SHP77 (cell line): ENCODE results near the gene ELFN1.
A peak's percentile ranks its signal among the peaks of the same experiment; 100 is the strongest.

Experiments used
- DNase-seq, 2 experiments: peaks; one replicate each; lab custom pipeline; 2025; lab: John Stamatoyannopoulos, UW

Gene ELFN1

DNA sequence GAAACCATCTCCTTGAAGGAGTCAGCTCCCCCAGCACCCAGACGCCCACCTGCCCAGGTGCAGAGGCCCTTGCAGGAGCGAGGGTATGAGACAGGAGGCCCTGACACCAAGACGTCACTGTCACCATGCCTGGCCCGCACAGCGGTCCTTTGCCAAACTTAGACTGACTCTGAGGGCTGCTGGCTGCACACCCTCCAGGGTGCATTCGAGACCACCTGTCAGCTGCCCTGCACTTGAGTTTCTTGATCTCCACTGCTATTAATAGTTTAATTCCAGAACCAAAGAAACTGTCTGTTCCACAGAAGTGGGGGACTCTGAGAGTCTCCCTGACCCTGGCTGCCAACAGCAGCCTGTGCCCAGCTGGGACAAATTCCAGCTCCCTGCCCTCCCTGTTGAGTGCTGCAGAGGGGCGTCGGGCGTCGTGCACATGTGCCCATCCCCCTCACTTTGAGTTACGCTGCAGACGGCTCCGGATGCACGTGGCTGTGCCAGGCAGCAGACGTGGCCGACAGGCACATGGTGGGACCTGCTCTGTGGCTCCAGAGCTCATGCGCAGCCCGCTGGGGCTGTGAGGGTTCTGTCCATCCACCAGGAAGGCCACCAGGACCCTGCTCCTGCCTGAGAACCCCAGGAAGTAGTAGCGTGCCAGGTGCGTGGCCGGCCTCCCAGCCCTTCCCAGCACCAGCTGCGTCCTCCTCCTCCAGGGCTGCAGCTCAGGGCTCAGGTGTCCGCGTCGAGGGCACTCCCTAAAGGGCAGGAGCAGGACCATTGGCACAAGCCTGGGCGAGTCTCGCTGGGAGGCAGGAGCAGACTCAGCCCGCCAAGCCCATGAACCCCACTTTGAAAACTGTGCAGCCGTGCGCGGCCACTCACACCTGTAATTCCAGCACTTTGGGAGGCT, 24.8 kb downstream of the ELFN1 start:
- DNase-seq, result peak in 1 of 2 experiments; percentile 45

GRCh38 chr7:1695800-1696454, 25.9 kb downstream of the ELFN1 start:
- no peak for DNase-seq

DNA sequence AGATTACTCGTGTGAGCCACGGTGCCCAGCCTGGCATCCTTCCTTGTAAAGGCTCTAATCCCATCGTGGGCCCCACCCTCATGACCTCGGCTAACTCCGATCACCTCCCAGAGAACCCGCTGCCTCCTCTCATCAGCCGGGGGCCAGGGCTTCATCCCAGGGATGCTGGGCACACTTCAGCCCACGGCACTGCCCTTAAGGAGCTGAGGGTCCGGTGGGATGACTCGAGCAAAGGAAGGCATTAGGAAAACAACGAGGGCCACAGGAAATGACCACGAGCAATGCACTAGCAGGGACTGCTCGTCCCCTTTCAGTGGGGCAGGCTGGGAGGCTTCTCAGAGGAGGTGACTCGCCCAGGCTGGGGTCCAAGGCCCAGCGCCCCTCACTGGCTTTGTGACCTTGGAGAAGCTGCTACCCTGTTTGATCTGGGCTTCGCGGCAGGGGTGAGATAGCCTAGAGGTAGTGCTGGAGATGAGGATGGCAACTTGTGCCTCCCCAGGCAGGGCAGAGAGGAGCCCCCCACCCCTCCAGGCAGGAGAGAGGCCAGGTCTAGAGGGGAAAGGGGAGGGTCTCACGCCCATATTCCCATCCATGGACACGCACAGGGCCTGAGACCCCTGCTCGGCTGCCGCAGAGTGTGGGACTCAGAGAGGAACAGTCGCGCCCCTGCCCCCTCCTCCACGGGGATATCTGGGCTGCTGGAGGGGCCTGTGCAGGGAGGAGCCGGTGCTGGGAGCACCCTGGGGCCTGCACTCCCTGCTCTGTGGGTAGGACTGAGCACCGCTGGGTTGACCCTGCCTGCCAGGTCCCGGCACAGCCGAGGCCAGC, 26.8 kb downstream of the ELFN1 start:
- DNase-seq, result no peak

GRCh38 chr7:1697499-1698125, 27.5 kb downstream of the ELFN1 start:
- DNase-seq, result no peak

DNA sequence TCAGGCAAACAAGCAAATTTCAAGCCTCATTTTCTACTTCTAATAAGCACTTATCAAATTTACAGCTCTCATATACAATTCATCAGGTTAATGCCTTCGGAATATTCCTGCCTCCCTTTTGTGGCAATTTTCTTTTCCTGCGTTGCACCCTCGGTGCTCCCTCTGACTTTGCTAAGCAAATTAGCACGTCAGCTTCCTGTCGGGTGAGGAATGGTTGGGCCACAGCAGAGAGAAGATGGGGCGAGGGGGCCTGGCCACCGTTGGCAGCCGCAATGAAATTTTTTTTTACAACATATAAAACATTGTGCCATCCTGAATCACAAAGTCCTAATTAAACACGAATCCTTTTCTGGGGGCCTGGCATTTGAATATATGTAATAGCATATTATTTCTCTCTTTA, 28.1 kb downstream of the ELFN1 start:
- no peak for DNase-seq

DNA sequence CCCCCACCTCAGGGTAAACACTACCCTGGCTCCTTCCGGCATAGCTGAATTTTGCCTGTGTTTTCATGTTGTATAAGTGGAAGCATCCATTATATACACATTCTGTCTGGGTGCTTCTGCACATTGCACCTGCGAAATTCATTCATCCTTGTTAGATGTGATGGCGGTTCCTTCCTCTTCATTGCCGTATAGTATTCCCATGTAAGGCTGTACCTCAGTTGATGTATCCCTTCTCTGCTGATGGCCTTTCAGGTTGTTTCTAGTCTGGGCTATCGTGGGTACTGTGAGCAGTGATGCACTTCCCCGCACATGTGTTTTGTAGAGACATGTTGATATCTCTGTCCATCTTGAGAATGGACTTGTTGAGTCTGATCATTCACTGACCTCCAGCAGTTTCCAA, 28.9 kb downstream of the ELFN1 start:
- DNase-seq, result no peak

DNA sequence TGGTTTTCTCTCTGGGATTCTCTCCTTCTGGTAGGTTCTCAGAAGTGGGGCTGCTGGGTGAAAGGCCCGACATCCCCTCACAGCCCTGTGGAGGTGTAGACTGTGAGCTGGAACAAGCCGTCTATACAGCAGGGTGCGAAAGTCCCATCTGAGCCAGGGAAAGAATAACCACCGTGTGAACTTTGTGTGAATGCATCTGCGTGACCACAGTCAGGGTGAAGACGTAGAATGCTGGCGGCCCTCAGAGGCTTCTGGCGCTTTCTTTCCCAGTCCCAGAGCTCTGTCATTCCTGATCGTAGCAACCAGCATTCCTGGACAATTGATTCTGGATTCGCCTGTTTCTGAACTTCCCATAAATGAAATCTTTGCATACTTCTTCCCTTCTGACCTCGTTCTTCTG, 30.0 kb downstream of the ELFN1 start:
- no peak for DNase-seq

DNA sequence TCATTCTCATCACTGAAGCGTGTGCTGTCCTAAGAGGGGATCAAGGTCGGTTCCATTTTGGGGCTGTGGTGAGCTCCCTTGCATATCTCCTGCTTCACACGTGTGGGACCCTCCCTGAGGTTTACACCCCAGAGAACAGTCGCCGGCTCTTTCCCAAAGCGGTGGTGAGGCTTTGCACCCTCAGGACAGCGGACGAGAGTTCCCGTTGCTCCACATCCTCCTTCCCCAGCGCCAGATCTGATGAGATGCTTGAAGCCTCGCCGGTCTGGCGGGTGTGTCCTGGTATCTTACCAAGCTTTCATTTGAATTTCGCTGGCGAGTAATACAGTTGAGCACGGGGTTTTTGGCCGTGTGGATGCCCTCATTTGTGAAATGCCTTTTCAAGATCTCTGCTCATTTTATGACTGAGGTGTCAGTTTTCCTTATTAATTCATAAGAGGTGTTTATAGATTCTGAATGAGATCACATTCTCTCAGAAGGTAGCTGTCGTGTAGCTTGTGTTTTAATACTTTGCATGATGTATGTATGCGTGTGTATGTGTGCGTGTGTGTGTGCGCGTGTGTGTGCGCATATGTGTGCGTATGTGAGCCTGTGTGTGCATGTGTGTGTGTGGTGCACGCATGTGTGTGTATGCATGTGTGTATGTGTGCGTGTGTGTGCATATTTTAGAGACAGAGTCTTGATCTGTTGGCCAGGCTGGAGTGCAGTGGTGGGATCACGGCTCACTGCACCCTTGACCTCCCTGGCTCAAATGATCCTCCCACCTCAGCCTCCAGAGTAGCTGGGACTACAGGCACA, 30.7 kb downstream of the ELFN1 start:
- DNase-seq, result no peak

DNA sequence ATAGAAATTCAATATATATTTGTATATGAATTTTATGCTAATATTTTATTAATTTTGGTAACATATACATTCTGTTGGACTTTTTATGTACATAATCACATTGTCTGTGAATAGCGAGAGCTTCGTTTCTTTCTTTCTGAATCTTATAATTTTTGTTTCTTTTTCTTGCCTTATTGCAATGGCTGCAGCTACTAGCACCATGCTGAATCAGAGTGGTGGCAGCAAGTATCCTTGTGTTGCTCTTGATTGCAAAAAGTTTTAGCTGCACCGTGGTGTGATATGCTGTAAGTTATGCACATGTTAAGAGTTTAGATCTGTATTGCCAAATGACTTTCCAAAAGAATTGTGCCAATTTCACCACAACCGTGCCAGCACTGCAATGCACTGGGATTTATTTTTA, 32.6 kb downstream of the ELFN1 start:
- no peak for DNase-seq

DNA sequence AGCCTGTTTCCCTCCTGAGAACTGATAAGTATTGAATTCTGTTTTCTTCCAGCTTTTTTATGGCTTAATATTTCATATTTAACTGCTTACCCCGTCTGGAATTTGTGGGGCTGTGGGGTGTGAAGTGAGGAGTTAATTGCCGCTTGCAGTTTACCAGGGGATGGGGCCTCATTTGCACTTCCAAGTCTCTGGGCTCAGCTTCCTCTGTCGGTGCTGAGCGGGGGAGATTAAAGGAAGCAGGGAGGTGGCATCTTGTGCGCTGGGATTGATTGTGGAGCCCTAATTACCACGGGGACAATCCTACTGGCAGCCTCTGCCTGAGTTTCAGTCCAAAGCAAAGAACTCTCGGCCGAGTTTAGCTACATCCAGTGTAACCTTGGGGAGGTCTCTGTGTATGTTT, 33.4 kb downstream of the ELFN1 start:
- no peak for DNase-seq

GRCh38 chr7:1703871-1704810, 34.1 kb downstream of the ELFN1 start:
- no peak for DNase-seq

DNA sequence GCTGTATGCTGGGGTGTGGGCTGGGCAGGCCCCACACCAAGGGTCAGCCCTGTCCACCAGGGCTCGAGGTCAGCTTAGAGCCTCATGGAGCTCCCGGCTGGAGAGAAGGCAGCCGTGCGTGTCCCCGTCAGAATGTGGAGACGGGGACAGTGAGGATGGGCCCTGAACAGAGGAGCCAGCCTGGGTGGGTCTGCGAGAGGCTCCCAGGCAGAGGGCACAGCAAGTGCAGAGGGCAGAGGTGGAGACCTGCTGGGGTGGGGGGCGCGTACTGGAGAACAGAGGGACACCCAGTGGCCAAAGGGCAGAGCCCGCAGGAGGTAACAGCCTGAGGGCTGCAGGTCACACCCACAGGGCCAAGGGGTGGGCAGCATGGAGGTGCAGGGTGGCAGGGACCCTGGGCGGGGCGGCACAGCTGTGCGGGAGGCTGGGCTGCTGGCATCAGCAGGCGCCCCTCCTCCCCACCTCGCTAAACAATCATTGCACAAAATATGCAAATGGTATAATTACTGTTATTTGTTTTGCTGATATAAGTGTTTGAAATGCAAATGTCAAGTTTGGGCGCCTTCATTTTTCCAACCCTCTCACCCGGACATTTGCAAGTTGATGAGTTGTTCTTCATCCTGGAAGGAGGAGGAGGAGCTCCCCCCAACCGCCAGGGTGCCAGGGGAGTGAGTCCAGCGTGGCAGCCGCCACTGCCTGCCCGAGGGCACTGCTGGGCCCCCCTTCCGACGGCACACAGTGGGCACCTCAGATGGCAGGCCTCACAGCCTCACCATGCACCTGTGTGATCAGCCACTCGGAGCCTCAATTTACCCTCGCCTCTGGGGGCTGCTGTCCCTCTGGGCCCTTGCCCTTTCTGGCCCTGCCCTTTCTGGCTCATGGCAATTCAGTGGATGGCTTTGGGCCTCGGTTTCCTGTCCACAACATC, 35.0 kb downstream of the ELFN1 start:
- no peak for DNase-seq

DNA sequence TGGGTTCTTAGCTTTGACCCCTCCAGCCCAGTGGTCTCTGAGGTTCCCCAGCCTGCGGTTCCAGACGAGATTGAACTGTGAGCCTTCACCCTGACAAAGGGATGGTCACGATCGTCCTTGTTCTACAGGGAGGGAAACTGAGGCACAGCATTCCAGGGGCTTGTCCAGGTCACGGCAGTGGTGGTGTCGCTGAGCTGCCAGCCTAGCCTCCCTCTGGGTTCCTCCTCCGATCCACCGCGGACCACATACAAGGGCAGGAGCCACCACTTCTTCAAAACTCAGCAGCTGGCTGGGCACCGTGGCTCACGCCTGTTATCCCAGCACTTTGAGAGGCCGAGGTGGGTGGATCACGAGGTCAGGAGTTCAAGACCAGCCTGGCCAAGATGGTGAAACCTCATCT, 35.8 kb downstream of the ELFN1 start:
- no peak for DNase-seq

DNA sequence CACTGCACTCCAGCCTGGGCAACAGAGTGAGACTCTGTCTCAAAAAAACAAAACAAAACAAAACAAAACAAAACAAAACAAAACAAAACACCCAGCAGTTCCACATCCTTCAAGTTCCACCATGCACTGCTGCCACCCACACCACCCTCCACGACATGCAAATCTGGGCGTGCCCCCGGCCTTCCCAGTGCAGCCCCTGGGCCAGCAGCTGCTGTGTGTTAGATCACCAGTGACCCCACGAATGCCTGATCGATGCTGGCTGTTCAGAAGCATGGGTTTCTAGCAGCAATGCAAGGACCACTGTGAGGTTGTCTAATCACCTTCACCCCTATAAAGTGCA, 36.3 kb downstream of the ELFN1 start:
- DNase-seq, result no peak

DNA sequence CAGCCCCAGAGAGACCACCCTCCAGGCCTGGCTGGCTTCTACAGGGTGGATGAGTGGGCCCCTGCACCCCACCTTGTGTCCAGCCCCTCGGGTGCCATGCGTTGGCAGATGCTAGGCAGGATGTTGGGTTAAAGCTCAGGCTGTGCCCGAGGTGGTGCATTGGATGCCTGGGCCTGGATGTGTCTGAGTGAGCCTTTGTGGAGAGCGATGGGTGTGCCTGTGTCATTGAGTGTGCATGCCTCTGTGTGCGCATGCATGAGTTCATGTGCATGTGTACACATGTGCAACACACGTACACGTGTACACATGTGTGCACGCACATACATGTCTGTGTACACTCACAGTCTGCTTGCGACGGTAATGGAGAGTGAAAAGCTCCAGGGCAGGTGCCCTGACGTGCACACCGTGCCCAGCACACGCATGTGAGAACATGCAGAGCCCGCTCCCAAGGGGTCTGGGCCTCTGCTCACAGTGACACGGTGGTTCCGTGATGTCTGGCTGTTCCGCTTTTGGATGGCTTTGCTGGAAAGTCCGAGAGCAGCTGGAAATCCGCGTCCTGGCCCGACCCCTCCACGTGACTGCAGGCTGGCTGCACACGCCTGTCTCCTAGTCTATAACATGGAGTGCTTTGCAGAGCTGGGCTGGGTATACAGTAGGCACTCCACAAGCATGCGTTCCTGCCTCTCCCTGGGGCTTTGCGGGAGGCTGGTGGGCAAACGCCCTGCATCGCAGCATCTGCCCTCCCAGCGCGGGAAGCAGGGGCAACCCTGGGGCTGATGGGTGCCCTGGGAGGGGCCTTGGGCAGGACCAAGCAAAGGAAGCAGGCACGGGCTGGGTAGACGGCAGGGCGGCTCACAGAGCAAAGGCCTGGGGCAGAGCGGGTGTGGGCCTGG, 36.9 kb downstream of the ELFN1 start:
- peak in 1 of 2 experiments; percentile 29 for DNase-seq

- no peak for DNase-seq
Measured at GRCh38 chr7:1707756-1708595, 37.9 kb downstream of the ELFN1 start.

DNA sequence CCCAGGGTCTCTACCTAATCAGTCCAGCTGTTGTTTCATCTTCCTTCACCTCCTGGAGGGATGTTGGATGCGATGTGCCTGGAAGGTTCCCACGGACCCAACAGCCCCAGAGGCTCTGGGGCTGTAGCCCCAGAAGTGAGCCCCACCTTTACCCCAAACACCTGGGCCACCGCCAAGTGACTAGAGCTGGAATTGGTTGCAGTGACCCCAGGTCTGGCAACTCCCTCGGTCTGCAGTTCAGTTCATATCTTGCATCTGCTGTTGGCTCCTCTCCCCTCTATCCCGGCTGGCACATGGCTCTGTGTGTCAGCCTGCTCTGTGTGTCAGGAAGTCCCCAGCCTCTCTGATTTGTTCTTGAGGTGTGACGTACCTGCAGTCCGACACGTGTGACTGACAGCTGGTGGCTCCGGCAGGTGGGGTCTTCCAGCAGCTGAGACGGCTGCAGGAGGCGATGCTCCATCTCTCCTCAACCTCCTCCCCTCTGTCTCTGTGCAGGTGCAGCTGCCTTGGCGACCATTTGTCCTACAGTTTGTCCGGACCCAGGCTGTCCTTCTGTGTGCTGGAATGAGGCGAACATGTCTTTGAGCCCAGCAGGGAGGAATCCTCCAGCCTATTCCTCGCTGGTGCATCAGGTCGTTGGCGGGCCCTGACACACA, 38.6 kb downstream of the ELFN1 start:
- DNase-seq, result peak; percentile 70 to 86
